Myocyte (in vitro differentiated cells): Measurements from ENCODE around the gene FMO5. TPM values are rescaled to one million over a fixed set of nuclear protein-coding genes. Genes with fewer than 3 reads are reported as not detected.
"Not testable (repeated sequence)": the region's sequence is repeated elsewhere in the genome, so short reads cannot be mapped to it uniquely, and the experiment has no call there.

Experiments used
- DNase-seq: peaks from one replicate; pipeline ENCODE4 v3.0.0-alpha.2; 2012; ENCODE audit warnings: low read depth
- total RNA-seq: library from RNA; depleted of rRNA; stranded (reverse); fragments of >200 nt; gene quantifications from 2 replicates; pipeline ENCODE4 v1.2.3, GENCODE V29; 2014

The FMO5 gene
- total RNA-seq, 1 donor from 2014 or later: 0.99 TPM

DNA sequence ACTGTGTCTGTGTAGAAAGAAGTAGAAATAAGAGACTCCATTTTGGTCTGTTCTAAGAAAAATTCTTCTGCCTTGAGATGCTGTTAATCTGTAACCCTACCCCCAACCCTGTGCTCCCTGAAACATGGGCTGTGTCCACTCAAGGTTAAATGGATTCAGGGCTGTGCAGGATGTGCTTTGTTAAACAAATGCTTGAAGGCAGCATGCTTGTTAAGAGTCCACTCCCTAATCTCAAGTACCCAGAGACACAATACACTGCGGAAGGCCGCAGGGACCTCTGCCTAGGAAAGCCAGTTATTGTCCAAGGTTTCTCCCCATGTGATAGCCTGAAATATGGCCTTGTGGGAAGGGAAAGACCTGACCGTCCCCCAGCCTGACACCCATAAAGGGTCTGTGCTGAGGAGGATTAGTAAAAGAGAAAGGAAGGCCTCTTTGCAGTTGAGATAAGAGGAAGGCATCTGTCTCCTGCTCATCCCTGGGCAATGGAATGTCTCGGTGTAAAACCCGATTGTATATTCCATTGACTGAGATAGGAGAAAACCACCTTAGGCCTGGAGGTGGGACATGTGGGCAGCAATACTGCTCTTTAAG is 15.1 kb upstream of the FMO5 start:
- not testable (repeated sequence) for DNase-seq

DNA sequence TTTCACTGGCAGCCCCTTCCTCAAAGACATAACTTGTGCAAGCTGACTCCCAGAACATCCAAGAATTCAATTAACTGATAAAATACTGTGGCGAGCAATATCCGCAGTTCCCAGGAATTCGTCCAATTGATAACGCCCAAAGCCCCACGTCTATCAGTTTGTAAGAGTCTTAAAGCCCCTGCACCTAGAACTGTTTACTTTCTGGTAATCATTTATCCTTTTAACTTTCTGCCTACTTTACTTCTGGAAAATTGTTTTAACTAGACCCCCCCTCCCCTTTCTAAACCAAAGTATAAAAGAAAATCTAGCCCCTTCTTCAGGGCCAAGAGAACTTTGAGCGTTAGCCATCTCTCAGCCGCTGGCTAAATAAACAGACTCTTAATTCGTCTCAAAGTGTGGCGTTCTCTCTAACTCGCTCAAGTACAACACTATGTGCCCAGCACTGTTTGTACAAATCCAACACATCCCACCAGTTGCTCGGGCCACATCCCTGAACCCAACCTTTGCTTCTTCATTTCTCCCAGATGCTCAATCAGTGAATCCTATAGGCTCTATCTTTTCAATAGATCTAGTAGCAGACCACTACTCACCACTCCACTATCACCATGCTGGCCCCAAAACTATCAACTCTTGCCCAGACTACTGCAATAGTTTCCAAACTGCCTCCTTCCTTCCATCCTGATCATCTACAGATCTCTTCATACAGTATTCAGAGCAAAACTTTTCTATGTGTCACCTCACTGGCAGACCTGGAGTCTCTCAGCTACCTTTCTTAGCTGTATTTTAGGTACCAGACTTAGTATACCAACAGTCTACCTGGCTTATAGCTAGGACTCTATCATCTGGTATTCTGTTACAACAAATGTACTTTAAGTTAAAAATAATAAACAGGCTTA is 14.0 kb upstream of the FMO5 start:
- DNase-seq: no peak

DNA sequence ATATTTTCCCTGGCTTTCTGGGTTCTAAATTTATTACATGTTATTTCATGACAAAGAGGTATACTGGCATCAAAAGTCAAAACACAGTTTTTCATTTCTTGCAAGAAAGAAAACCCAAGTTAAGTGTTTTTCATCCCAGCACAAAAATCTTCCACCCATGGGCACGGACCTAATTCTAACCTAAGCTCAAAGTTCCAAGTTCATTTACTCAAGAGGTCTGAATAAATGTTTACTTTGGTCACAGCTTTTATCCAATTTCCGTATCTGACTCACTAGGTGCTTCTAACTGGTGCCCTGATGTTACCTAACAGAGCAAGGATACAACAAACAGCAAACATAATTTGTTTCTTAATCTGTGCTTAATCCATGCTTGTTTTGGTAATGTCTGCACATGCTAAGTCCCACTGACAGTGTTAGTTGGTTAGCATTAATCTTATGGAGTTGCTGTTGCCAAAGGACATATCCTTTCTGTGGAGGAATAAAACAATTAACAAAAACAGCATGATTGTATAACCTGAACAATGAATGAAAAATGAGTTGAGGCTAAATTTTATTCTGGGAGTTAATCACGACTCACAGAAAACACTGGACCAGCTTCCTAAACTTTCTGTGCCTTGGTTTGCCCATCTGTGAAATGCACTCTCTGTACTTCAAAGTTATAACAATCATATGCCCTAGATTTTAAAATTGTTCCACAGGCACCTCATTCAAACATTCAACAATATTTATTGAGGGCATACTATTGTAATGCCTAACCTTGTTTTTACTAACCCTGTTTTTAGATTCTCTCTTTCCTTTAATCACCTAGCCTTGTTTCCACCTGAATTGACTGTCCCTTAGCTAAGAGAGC is 13.1 kb upstream of the FMO5 start:
- DNase-seq: no peak

DNA sequence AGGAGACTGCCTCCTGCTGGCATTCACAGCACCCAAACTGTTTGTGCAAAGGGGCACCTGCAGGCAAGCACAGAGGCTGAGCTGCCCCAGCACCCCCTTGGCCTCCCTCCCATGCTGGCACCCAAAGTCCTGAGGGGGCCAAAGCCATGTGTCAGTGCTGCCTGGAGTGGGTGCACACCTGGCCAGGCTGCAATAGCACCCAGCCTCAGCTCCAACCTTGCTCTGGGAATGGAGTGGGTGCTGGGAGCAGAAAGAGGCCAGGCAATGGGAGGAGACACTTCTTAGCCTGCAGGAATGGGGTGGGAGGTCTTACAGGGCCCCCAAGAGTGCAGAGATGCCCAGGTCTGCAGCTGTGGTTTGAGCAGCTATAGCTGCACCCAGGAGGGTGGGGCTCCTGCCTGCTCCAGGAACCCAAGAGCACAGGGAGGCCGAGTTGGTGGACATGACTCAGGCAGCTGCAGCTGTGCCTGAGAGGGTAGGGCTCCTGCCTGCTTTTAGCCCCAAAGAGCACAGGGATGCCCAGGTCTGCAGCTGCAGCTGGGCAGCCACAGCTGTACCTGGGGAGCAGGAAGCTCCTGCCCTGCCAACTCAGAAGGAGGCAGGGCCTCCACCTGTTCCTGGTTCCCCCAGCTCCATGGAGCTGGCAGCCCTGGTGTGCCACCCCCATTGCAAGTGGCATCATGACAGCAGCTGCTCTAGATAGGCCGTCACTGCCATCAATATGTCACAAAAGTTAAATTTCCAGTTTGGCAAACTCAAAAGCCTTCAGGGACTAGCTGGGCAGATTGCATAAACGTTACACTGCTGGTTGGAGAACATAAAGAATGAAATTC is 12.0 kb upstream of the FMO5 start:
- peak; percentile 29 for DNase-seq

DNA sequence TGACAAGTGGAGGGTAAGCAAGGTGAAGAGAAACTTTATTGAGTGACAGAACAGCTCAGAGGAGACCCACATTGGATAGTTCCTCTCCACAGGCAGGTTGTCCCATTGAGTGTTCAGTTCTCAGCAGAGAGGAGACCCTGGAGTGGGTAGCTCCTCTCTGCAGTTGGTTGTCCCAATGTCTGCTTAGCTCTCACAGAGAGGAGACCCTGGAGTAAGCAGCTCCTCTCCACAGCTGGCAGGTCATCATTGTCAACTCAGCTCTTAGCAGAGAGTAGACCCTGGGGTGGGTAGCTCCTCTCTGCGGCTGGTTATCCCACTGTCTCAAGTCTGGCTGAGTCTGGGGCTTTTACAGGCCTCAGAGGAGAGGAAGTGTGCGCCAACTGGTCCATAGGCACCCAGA is 11.3 kb upstream of the FMO5 start:
- DNase-seq: no peak

DNA sequence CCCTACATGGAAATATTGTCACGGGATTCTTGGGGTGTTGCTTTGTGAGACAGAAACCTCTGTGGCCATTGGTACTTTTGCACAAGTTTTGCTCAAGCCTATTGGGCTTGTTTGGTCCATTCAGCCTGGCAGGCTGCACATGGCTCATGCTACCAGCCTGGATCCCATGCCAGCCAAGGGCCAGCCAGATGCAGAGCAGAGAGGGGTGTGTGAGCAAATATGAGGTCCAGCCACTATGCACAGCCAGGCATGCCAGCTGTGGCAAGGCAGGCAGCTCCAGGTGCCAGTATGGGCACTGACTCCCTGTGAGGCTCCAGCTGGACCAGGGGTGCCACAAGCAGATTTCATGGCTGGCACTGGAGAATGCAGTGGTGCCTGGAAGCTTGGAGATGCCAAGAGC is 10.7 kb upstream of the FMO5 start:
- DNase-seq: no peak

DNA sequence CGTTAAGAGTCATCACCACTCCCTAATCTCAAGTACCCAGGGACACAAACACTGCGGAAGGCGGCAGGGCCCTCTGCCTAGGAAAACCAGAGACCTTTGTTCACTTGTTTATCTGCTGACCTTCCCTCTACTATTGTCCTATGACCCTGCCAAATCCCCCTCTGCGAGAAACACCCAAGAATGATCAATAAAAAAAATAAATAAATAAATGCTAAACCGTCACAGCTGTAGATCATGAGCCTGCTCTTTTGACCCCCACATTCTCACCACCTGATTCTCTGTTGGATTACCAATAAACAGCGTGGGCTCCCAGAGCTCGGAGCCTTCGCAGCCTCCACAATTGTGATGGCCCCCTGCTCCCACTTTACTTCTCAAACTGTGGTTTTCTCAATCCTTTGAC is 8.8 kb upstream of the FMO5 start:
- not testable (repeated sequence) for DNase-seq

DNA sequence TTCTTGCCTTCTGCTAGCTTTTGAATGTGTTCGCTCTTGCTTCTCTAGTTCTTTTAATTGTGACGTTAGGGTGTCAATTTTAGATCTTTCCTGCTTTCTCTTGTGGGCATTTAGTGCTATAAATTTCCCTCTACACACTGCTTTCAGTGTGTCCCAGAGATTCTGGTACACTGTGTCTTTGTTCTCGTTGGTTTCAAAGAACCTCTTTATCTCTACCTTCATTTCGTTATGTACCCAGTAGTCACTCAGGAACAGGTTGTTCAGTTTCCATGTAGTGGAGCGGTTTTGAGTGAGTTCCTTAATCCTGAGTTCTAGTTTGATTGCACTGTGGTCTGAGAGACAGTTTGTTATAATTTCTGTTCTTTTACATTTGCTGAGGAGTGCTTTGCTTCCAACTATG is 5.9 kb upstream of the FMO5 start:
- not testable (repeated sequence) for DNase-seq

DNA sequence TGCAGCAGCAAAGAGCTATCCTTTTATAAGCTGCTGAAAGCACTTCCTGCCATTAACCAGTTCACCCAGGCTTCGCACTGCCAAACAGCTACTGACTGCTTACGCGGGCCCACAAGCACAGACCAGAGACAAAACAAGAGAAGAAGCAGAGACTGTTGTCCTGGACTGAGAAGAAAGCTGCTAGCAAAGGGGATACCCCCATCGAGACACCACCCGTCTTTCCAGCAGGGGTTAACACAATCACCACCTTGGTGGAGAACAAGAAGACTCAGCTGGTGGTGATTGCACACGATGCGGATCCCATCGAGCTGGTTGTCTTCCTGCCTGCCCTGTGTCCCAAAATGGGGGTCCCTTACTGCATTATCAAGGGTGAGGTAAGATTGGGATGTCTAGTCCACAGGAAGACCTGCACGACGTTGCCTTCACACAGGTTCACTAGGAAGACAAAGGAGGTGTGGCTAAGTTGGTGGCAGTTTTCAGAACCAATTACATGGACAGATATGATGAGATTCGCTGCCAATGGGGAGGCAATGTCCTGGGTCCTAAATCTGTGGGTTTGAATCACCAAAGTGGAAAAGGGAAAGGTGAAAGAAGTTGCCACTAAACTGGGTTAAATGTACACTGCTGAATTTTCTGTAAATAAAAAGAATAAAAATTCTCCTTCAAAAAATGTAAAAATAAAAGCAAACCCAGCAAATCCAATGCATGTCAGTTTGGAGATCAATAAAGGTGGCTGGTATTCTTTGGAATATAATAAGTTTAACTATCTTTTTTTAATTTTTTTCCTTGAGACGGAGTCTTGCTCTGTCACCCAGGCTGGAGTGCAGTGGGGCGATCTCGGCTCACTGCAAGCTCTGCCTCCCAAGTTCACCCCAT is 1.2 kb downstream of the FMO5 start:
- DNase-seq: no peak

DNA sequence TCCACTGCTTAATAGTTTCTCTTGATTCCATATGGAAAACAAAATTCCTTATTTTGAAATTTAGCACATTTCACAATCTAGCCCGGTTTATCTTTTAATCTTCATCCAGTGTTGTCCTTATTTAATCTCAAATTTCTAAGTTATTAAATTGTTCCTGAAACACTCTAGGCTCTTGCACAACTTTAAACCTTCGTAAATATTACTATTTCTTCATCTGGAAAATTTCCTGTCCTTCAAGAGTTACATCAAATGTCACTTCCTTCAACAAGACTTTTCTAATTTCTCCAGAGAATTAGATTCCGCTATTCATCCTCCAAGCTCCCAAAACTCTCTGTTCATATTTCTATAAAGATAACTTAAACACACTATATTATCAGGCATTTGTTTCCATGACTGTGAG is 6.5 kb downstream of the FMO5 start:
- DNase-seq: no peak

DNA sequence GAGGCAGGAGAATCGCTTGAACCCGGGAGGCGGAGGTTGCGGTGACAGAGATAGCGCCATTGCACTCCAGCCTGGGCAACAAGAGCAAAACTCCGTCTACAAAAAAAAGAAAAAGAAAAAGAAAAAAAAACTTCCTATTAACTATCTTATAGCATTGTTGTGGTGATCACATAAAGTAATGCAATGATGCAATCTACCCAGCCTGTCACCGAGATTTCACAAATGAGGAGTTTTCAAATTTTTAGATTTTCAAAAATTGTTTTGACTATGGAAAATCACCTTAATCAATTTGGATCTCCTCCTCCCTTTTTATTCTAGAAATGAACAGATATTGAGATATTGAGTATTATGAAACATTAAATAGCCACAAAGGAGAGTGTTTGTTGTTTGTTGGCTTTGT is 8.0 kb downstream of the FMO5 start:
- no peak for DNase-seq

DNA sequence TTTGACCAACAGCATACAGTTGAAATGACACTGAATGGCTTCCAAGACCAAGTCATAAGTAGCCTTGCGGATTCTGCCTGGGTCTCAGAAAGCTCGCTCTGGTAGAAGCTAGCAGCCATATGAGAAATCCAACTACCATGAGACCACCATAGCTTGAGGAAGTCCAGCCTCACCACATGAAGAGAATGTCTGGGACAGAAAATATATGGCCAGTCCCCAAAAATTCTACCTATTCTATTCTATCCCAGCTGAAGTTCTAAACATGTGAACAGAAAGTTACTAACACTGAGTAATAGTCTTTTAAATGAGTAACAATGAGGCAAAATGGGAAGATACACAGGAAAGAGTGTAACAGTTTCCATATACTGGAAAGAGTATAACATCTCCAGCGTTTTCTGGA is 9.0 kb downstream of the FMO5 start:
- no peak for DNase-seq

DNA sequence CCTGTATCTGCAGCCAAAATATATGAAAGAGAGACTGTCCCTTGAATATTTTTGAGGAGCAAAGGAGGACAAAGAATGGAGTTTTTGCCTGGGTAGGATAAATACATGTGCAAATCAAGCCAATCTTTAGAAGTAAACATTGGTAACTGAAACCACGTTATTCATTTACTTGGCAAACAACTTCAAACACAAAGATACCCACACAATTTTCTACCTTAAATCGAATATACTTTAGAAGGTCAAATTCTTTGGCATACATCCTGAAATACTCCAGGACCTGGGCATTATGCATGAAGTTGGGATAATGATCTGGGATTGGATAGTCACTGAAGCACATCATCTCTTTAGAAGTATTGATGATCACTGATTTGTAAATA is 9.6 kb downstream of the FMO5 start:
- DNase-seq: no peak

DNA sequence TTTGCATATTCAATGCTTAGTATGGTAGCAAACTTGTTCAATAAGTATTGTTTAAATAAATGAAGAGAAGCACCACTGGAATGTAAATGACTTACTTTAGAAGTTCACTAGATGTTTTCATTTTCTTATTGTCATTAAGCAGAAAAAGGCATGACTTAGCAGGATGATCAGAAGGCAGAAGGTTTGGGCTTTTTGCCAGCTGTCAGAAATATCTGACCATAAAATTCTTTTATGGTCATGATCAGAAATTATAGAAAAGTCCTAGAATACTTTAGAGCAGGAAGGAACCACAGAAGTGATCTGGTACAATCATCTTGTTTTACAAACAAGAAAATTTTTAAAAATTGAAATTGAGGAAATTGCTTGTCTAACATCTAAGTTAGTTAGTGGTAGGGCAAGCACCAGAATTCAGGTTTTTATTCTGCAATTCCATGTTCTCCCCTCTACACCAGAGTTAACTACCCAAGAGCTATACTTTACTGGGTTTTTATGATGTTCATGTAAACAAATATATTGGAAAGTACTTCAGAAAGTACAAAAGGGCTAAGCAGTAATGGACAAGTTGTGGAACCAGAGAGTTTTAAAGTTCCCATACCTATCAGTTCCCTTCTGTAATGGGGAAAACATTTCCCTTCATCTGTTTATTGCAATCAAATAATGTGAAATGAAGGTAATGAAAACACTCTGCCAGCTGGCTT is 10.1 kb downstream of the FMO5 start:
- DNase-seq: peak; percentile 45

DNA sequence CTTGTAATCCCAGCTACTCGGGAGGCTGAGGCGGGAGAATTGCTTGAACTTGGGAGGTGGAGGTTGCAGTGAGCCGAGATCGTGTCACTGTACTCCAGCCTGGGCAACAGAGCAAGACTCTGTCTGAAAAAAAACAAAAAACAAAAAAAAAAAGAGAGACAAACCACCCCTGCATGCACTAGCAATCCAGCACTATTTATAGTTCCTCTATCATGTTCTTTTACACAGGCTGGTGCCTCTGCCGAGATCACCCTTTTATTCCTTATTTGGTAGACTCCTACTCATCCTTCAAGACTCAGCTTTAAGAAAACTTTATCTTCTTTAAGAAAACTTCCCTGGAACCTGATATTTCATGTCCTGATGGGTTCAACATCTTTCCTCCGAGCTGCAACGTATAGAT is 10.8 kb downstream of the FMO5 start:
- DNase-seq: no peak

DNA sequence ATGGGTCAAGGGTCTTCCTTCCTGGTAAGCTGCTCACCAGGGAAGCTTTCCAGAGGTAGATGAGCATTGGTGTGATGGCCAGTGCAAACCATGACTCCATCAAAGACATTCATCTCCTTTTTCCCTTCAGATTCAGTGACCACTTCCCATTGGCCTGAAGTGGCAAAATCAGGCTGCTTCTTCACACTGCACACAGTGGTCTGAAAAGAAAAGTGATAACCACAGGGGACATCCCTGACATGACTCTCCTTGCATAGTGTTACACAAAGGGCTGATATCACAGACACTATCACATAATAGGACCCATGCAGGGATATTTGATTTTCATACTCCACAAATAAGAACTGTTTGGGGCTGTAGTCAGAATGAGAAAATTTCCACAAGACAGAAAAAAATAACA is 11.9 kb downstream of the FMO5 start:
- DNase-seq: no peak

DNA sequence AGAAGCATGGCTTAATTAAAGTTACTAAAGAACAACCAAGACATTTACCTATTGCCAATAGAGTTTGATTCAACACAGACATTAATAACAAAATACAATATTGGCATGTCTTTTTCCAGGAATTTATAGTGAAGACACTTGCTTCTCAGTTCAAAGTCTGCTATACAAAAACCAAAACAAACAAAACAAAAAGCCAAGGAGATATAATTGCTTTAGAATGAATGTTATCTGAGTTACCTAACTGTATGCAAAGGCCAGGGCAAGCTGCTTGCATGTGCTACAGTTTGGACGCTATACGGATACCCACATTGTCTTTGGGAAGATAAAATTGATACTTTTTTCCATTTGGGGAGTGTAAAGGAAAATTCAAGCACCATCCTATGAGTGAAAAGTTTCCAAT is 13.6 kb downstream of the FMO5 start:
- no peak for DNase-seq

DNA sequence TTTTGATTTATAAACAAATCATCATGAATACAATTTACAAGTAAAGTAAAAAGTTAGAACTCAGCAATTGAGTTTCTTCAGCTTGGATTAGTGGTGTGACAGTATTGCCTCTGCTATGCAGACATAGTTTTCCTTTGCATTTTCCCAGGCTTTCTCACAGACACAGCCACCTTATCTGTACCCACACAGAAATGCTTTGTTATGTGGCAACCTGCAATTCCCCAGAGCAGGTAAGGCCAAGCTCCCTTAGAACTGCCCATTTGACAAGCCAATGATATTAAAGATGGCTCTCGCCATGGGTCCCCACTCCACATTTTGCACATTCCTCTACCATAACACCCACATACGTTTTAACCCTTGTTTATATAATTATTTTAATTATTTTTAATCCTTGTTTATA is 14.2 kb downstream of the FMO5 start:
- no peak for DNase-seq
